GM10847 (cell line): ENCODE measurements around the gene PTGIS.

Experiments
- POLR2A ChIP-seq: IDR thresholded peaks from 2 replicates; pipeline ENCODE4 v1.6.1; 2011; ENCODE audit not compliant: insufficient read length; ENCODE audit errors: extremely low read depth

The PTGIS gene

DNA sequence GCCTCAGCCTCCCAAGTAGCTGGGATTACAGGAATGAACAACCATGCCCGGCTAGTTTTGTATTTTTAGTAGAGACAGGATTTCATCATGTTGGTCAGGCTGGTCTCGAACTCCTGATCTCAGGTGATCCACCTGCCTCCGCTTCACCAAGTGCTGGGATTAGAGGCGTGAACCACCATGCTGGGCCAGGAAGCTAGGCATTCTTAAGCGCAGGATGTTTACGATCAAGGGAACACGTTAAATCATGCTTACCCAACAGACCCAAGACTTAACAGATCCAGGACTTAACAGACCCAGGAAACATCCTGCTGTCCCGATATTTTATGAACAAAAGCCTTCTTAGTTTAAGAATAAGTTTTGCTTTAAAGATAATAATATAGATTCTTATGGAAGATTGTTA, 9.1 kb downstream of the PTGIS start:
- no peak for TF ChIP-seq POLR2A

- no peak for TF ChIP-seq POLR2A
Observed at GRCh38 chr20:49557449-49557848, 10.5 kb downstream of the PTGIS start.

GRCh38 chr20:49556621-49557020, 11.3 kb downstream of the PTGIS start:
- no peak for TF ChIP-seq POLR2A

GRCh38 chr20:49549801-49550551, 18.0 kb downstream of the PTGIS start:
- no peak for TF ChIP-seq POLR2A

GRCh38 chr20:49548371-49548947, 19.5 kb downstream of the PTGIS start:
- TF ChIP-seq POLR2A, result no peak

GRCh38 chr20:49545572-49545971, 22.4 kb downstream of the PTGIS start:
- TF ChIP-seq POLR2A, result no peak

- no peak for TF ChIP-seq POLR2A
Observed at GRCh38 chr20:49544535-49544934, 23.4 kb downstream of the PTGIS start.

- no peak for TF ChIP-seq POLR2A
Observed at GRCh38 chr20:49543858-49544437, 24.0 kb downstream of the PTGIS start.

- no peak for TF ChIP-seq POLR2A
Observed at GRCh38 chr20:49543071-49543857, 24.7 kb downstream of the PTGIS start.

DNA sequence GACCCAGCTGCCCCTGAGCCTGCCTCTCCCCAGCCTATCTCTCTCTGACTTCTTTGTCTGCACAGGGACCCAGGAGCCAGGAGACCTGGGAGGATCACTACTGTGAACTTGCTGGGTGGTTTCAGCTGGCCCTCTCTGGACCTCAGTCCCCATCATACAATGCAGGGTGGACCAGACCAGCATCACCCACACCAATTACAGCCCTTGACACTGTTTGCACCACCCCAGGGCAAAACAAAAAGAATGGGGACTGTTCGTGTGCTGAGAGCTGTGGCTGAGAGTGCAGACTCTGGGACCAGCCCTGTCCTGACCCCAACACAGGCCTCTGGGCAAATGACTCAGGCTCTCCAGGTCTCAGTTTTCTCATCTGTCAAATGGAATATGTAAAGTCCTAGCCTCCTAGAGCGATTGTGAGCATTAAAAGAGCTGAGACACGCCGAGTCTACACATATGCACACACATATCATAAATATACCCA, 25.4 kb downstream of the PTGIS start:
- TF ChIP-seq POLR2A, result no peak

- no peak for TF ChIP-seq POLR2A
Observed at GRCh38 chr20:49541733-49542513, 26.0 kb downstream of the PTGIS start.

GRCh38 chr20:49540687-49541435, 27.1 kb downstream of the PTGIS start:
- no peak for TF ChIP-seq POLR2A

GRCh38 chr20:49540232-49540620, 27.7 kb downstream of the PTGIS start:
- no peak for TF ChIP-seq POLR2A

GRCh38 chr20:49539481-49540231, 28.3 kb downstream of the PTGIS start:
- TF ChIP-seq POLR2A, result no peak

GRCh38 chr20:49538950-49539349, 29.0 kb downstream of the PTGIS start:
- TF ChIP-seq POLR2A, result no peak
